ENCODE data around the gene SH3D19. TPM values are rescaled to one million over a fixed set of nuclear protein-coding genes. Genes with fewer than 3 reads are reported as not detected.

SH3D19 gene
- polyA plus RNA-seq, 3 donors: not detected

DNA sequence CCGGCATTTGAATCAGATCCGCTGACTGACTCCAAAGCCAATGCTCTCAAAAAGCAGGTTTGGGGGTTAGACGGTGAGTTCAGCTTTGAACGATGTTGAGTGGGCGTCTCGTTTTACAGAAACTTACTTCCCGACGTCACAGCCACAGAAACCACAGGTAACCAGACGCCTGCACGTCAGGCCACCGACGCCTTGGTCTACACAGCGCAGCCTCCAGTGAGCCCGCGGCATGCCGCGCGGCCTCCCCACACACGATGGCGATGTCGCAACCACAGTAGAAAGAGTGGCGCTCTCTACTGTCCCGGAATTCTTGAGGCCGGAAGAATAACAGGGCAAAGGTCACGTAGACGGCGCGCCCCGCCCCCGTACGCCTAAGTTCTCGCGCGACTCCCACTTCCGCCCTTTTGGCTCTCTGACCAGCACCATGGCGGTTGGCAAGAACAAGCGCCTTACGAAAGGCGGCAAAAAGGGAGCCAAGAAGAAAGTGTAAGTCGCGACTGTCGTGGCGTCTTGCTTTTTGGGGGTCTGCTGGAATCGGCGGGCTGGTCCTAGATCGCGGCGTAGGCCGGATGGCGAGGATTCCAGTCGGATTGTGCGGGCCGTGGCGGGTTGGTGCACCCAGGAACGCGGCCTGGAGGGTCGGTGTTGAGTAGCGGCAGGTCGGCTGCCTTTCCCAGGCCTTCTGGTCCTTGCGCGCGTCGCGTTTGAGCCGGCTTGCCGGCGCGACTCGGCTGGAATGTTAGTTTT, 226.0 kb downstream of the SH3D19 start, which contains the start of gene RPS3A:
TSS of gene RPS3A (plus strand) at position 400 of the 747 bp plus-strand sequence. CDS start at position 425, 25 bp downstream.
- peaks cover 0 to 2% (median 2%) of the 10 kb centered on the region in 3 donors for H3K27me3 Mint-ChIP-seq (ENCODE audit: low read depth in 3 of 3)
- Histone ChIP-seq H3K9me3 (replicated peaks in 1 of 2; ENCODE audit: control insufficient read depth in 1 of 2, insufficient read depth in 1 of 2, low read length in 2 of 2) (no peaks in the 10 kb centered on the region), H3K27ac (ENCODE audit: low read depth in 1 of 2, low read length in 2 of 2) (peak within 1 kb of the TSS; percentile 86 to 91), H4K20me1 (ENCODE audit: insufficient read depth, low read length) (peaks cover 45% of the 10 kb centered on the region), H3K4me1 (ENCODE audit: control insufficient read depth in 1 of 2, insufficient read depth in 2 of 2, low read length in 2 of 2) (peaks cover 29 to 31% of the 10 kb centered on the region in 2 donors), H3K9ac (ENCODE audit: insufficient read depth, low read length, poor library complexity, severe bottlenecking) (peak within 1 kb of the TSS; percentile 91), H3K27me3 (ENCODE audit: control insufficient read depth in 2 of 2, insufficient read depth in 2 of 2, low read length in 2 of 2) (no peaks in the 10 kb centered on the region), H3K4me2 (replicated peaks; ENCODE audit: extremely low read depth, low read length, poor library complexity, severe bottlenecking) (peak within 1 kb of the TSS; percentile 91), H2AFZ (ENCODE audit: insufficient read depth, low read depth, low read length, poor library complexity, severe bottlenecking) (peak within 1 kb of the TSS; percentile 92), H3K36me3 (replicated peaks in 1 of 2; ENCODE audit: control insufficient read depth in 1 of 2, insufficient read depth in 2 of 2, low read length in 2 of 2) (peaks cover 26 to 35% of the 10 kb centered on the region in 2 donors), H3K79me2 (ENCODE audit: insufficient read depth, low read length) (peaks cover 42% of the 10 kb centered on the region), H3K4me3 (replicated peaks in 1 of 3; ENCODE audit: low read depth in 2 of 3, low read length in 3 of 3) (peak within 1 kb of the TSS; percentile 73 to 96 (median 91))
- H3K4me1 Mint-ChIP-seq: peaks cover 27% of the 10 kb centered on the region
- peak; percentile 97 to 98 (median 98) for DNase-seq
- H3K4me3 Mint-ChIP-seq: peak within 1 kb of the TSS; percentile 91 to 97
- WGBS (ENCODE audit: insufficient coverage): under 1% methylated on average over 63 of the region's 69 CpGs
- TF ChIP-seq CTCF (IDR thresholded peaks at IDR 0.05): peak; percentile 93
- peaks cover 30 to 38% of the 10 kb centered on the region in 2 donors for H3K36me3 Mint-ChIP-seq
- H3K9me3 Mint-ChIP-seq: peaks cover 0 to 4% (median 1%) of the 10 kb centered on the region in 7 donors
- peak within 1 kb of the TSS; percentile 94 to 99 (median 98) for H3K27ac Mint-ChIP-seq
- intact Hi-C loops (cut with micrococcal nuclease): loop anchor here (10.0 kb wide), 2 partner anchors 665 to 1685 kb away; partner anchors contain the start of gene GATB (in 1 of the 2)

DNA sequence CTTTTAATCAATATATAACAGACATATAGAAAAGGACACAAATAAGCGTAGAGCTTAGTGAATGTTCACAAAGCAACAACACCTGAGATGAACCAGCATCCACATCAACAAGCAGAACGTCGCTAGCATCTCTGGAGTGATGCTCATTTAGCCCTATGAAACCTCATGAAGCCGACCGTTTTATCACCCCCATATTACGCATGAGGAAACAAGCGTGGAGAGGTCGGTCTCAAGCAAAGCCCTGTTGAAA, 226.5 kb downstream of the SH3D19 start:
- intact Hi-C loops (cut with micrococcal nuclease): loop anchor here (10.0 kb wide), 2 partner anchors 666 to 1686 kb away; partner anchors contain the start of gene GATB (in 1 of the 2)
- H3K27me3 Mint-ChIP-seq (ENCODE audit: low read depth in 3 of 3): peaks cover 0 to 2% (median 2%) of the 10 kb centered on the region in 3 donors
- peaks cover 29 to 31% of the 10 kb centered on the region in 2 donors for H3K4me1 ChIP-seq (ENCODE audit: control insufficient read depth in 1 of 2, insufficient read depth in 2 of 2, low read length in 2 of 2)

More for the DNA sequence above, 226.5 kb downstream of the SH3D19 start:
- Mint-ChIP-seq H3K4me3 (peak overlapping the region; percentile 91 to 97), H3K9me3 (peaks cover 0 to 4% (median 1%) of the 10 kb centered on the region in 7 donors), H3K36me3 (peaks cover 26 to 33% of the 10 kb centered on the region in 2 donors), H3K27ac (peak overlapping the region; percentile 91 to 99 (median 97)), H3K4me1 (peaks cover 27% of the 10 kb centered on the region)
- Histone ChIP-seq H2AFZ (ENCODE audit: insufficient read depth, low read depth, low read length, poor library complexity, severe bottlenecking) (peak overlapping the region; percentile 92), H3K27ac (ENCODE audit: low read depth in 1 of 2, low read length in 2 of 2) (peak overlapping the region; percentile 86 to 91), H3K4me2 (replicated peaks; ENCODE audit: extremely low read depth, low read length, poor library complexity, severe bottlenecking) (peak overlapping the region; percentile 91), H3K9me3 (replicated peaks in 1 of 2; ENCODE audit: control insufficient read depth in 1 of 2, insufficient read depth in 1 of 2, low read length in 2 of 2) (no peaks in the 10 kb centered on the region), H3K36me3 (replicated peaks in 1 of 2; ENCODE audit: control insufficient read depth in 1 of 2, insufficient read depth in 2 of 2, low read length in 2 of 2) (peaks cover 21 to 30% of the 10 kb centered on the region in 2 donors), H3K27me3 (ENCODE audit: control insufficient read depth in 2 of 2, insufficient read depth in 2 of 2, low read length in 2 of 2) (no peaks in the 10 kb centered on the region), H3K4me3 (replicated peaks in 1 of 3; ENCODE audit: low read depth in 2 of 3, low read length in 3 of 3) (peak overlapping the region; percentile 73 to 96 (median 91)), H3K79me2 (ENCODE audit: insufficient read depth, low read length) (peaks cover 42% of the 10 kb centered on the region), H3K9ac (ENCODE audit: insufficient read depth, low read length, poor library complexity, severe bottlenecking) (peak overlapping the region; percentile 91), H4K20me1 (ENCODE audit: insufficient read depth, low read length) (peaks cover 40% of the 10 kb centered on the region)
- no peak for DNase-seq
- TF ChIP-seq CTCF (IDR thresholded peaks at IDR 0.05): no peak
- 24% methylated on average over 5 of the region's 8 CpGs for WGBS (ENCODE audit: insufficient coverage)

Data from CD14-positive monocyte (primary cell).